Activated CD4-positive, CD25-positive, alpha-beta regulatory T cell treated with anti-CD3 and anti-CD28 coated beads, Interleukin-2, amount 50 U/mL, for 72 hours (primary cell): ENCODE results near the gene ZMYM3.

Source experiments
- DNase-seq: peaks from one replicate; pipeline ENCODE4 v3.0.0; 2021

ZMYM3 gene

DNA sequence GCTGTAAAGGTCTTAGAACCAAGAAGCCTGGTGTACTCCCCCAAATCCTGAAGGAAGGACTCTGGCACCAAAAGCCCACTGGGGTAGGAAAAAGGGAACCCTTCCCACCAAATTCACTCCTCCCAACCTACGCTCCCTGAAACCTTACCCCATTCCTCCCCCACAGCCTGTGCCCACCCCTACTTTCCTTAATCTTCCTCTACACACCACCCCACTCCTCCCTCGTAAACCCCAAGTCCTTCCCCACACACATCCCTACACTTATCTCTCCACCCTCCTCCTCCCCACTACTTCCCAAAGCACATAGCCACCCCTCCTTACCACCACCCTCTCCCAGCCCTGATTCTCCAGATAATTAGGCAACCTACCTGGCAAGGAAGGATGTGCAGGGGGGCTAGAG is 1.7 kb downstream of the ZMYM3 start:
- DNase-seq, result no peak

- DNase-seq, result no peak
Observed at GRCh38 chrX:71251466-71251973, 2.4 kb downstream of the ZMYM3 start.

DNA sequence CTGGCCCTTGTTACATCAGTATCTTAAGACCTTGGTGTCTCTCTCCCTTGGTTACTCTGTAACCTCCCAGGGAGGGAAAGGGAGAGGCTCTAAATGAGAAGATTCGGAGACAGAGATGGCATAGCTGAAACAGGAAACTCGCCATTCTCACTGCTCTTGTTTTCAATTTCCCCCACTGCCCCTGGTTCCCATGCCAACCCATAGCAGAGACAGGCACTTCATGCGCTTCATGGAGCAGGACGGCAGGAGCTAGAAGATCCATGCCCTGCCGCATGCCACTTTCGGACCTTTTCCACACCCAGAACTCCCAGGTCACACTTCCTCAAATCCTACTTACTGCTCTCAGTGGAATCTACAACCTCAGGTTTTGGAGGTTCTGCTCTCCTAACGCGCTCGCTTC is 3.1 kb downstream of the ZMYM3 start:
- no peak for DNase-seq

GRCh38 chrX:71245159-71245558 is 8.8 kb downstream of the ZMYM3 start:
- DNase-seq, result no peak

DNA sequence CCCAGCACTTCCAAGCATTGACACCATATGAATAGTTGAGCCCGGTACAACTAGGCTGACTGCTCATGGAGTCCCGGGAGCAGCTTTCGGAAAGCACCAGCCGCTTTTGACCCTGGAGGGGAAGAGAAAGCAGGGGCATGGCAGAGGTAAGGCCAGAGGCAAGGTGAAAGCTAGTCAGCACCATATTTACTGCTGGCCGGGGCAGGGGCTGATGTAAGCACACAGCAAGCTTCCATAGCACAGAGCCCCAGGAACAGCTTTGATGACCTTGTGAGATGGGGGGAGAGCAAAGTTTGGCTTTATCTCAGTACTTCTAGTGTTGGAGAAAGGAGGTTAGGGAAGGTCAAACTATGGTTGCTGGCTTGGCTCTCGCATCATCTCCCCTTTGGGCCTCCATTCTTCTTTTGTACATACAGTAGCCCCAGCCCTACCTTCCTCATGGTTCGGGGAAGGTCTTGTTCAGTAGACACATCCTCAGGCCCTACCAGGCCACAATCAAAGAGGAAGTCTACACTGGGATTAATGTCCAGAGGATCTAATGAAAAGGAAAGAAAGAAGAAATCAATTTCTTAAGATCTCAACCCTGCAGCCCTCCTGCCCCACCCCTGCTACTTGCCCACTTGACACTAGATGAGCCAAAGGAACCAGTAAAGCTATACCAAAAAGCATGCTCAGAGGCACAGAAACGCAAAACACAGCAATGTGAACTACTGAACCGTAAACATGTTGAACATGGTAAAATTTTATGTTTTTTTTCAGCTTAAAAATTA is 9.4 kb downstream of the ZMYM3 start:
- no peak for DNase-seq

- DNase-seq, result no peak
Observed at GRCh38 chrX:71241301-71241700, 12.6 kb downstream of the ZMYM3 start.

DNA sequence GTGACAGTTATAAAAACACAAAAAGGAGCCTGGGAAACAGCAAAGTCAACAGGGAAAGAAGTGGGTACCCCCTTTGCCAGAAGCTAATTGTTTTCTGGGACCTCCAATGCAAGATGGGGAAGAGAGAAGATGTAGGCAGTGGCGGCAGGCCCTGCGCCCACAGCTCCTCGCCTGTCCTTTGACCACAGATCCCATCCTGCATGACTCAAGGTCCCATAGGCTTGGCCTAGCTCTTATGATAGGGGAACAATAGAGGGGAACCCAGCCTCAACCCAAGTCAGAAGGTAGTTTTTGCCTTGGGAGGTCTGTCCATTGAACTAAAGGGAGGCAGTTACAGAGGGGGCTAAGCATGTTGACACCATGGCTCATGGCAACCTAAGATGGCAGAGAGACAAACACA is 14.2 kb downstream of the ZMYM3 start:
- no peak for DNase-seq

DNA sequence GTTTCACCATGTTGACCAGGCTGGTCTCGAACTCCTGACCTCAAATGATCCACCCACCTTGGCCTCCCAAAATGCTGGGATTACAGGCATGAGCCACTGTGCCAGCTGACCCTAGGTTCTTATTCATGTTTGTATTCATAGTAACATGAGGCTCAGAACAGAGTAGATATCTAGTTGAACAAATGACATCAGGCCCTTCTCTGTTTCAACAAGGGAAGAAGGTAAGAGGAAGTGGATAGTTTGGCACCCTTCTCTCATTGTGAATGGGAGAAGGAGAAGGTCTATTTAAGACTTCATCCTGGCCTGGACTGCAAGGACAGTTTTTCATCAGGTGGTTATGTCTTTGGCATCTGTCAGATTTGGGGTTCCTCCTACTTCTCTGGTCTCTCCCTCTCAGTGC is 17.1 kb downstream of the ZMYM3 start:
- no peak for DNase-seq

- no peak for DNase-seq
Observed at GRCh38 chrX:71235482-71235881, 18.5 kb downstream of the ZMYM3 start.

- DNase-seq, result no peak
Observed at GRCh38 chrX:71228063-71228642, 25.8 kb downstream of the ZMYM3 start.

GRCh38 chrX:71227370-71228062 is 26.4 kb downstream of the ZMYM3 start:
- DNase-seq, result no peak

DNA sequence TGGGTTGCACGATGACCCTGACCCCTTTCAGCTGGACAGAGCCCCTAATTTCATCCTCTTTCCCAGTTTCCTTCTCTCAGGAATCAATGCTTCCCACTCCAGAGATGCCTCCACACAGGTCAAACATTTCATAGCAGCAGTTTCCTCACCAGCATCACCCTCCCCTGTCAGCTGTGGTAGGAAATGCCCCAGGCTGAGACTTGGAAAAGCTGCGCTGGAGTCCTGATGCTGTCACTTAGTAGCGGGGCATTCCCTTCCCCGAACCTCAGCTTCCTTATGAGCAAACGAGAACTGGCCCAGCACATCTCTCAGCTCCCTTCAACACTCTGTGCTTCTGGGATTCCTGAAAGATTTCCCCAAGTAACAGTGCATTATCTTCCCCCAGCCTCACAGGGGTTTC is 28.3 kb downstream of the ZMYM3 start:
- no peak for DNase-seq

DNA sequence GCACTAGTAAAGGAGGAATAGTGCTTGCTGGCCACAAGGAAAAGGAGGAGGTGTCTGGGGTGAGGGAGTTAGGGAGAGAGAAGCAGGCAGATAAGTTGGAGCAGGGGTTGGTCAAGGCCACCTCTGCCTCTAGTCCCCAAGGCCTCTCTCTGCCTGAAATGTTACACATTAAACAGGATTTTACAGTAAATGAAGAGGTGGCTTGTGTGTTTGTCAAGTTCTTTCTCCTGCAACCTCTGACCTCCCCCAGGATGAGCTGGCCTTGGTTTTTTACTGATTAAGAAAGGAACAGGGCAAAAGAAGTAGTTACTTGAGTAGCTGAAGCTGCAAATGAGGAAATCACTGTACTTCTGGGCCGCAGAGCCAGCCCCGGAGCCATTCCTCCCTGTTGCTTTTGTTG is 28.9 kb downstream of the ZMYM3 start:
- DNase-seq, result no peak

- DNase-seq, result no peak
Observed at GRCh38 chrX:71224098-71224708, 29.7 kb downstream of the ZMYM3 start.

- no peak for DNase-seq
Observed at GRCh38 chrX:71222929-71223328, 31.0 kb downstream of the ZMYM3 start, which contains the start of gene GJB1. TSS of gene GJB1 (plus strand) at chrX:71223224. CDS start at chrX:71223708, 484 bp downstream.

DNA sequence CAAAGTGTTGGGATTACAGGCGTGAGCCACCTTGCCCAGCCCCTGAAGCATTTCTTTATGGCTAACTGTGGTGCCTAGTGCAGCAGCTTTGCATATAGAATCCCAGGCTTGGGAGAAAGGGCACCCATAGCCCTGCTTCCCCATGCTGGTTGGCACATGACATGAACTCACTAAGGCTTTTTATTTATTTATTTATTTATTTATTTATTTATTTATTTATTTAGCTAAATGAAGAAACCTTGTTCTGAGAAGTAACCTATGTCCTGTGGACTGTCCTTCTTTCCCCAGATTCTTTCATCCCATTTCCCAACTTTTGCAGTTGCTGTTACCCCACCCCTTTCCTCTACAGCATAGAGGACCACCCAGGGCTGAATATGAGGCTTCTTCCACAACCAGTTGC is 32.8 kb downstream of the ZMYM3 start:
- no peak for DNase-seq

- no peak for DNase-seq
Observed at GRCh38 chrX:71217298-71217697, 36.6 kb downstream of the ZMYM3 start.

DNA sequence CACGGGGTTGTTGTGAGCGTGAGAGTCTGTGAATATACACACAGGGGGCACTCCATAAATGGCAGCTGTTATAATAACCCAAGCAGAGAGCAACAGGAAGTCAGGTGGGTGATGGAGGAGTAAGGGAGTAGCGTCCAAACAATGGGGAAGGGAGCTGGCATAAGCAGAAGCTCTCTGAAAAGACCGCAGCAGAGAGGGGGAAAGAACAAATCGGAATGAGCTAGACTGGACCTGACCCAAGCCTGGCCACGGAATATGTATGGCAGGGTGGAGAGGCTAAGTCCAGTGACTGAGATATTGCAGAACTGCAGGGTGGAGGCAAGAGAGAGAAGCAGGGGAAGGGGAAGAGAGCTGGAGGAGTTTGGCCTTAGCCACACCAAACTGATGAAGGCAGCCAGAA is 37.5 kb downstream of the ZMYM3 start:
- DNase-seq, result no peak

GRCh38 chrX:71215338-71215912 is 38.5 kb downstream of the ZMYM3 start:
- no peak for DNase-seq

DNA sequence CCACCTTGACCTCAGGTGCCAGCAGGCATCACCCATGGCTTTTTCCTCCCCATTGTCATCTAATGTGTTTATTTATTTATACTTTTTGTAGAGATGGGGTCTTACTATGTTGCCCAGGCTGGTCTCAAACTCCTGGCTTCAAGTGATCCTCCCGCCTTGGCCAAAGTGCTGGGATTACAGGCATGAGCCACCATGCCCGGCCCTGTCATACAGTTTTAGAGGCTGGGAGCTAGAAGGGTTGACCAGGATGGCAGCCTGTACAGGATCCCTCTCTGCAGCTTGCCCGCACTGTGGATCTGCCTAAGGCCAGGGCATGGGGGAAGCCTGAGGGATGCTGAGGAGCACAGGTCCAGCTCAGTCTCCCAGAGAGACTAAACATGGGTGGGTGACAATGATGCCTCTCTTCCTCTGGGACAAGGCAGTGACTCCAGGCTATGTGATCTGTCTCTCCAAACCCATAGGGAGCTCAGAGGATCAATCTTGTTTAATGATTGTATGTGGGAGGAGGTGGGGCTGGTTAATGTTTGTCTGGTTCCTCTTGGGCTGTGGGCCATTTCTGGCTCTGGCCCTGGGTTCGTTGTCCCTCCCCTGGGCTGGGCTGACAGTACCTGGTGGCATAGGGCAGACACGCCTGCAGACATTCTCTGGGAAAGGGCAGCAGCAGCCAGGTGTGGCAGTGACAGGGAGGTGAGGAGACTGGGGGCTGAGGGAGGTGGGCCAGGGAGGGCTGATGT is 39.2 kb downstream of the ZMYM3 start:
- no peak for DNase-seq

DNA sequence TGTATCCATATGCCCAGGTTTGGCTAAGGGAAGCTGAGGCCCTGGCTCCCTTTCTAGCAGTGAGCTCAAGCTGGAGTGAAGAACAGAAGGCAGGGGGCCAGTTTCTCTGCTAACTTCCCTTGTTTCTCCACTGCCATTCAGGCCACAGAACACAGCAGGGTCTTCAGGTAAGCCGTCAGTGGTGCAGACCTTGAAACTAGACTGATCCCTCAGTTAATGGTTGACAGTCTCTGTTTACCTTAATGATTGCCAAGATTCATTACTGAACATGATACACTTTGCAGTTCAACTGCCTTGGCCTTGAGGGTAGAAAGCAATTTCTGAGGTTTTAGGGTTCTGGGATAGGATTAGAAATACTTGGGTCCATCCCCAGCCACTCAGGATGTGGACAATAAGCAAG is 39.8 kb downstream of the ZMYM3 start:
- DNase-seq, result no peak

DNA sequence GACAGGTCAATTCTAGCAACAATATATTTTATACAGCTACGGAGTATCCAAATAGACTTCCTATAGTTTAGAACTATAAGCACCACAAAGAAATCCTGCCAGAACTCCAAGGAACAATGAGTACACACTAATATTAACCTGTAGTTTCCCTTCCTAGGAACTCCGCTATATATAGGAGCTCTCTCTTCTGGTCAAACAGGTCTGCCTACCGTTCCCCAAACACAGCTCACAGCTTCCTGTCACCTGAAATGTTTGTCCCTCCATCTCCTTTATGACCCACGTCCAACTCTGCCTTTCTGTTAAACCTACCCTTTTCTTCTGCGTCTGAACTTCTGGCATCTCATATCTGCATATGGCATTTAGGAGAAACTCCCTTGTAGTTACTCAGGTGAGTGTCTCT is 41.4 kb downstream of the ZMYM3 start:
- no peak for DNase-seq

- DNase-seq, result no peak
Observed at GRCh38 chrX:71210816-71211215, 43.1 kb downstream of the ZMYM3 start.
